ENCODE measurements around the gene SYN1. TPM values are rescaled to one million over a fixed set of nuclear protein-coding genes. Genes with fewer than 3 reads are reported as not detected.

The SYN1 gene
- total RNA-seq, 1 experiment from 2014 or later, result 11.7 TPM

DNA sequence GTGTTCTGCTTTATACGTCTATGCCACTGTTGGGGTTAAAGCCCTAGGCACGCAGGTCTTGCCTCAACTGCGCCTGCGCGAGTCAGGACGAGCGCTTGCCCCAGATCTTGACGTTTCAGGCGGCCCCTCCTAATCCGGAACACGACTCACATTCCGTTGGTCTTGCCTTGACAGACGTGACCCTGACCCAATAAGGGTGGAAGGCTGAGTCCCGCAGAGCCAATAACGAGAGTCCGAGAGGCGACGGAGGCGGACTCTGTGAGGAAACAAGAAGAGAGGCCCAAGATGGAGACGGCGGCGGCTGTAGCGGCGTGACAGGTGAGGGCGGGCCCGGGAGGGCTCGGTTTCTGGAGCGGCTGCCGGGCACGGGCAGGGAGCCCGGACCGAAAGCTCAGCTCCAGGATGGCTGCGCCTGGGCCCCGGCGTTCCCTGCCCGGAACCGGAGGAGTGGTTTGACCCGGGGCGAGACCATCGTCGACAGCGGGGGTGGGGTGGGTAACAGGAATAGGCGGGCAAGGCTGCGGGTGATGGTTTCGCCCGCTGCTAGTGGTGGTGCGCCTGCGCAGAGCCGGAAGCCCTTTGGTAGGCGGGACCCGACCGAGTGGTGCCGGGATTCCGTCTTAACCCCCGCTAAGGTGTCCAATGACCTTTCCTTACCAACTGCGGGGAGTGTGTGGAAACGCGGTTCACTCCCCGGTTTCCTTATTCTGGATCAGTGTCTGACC, 58.6 kb downstream of the SYN1 start, which contains the start of gene ARAF:
TSS of gene ARAF (plus strand) at position 272 of the 725 bp plus-strand sequence. CDS start 1,763 bp downstream, outside the sequence.
- Histone ChIP-seq H4K20me1 (ENCODE audit: control insufficient read depth, insufficient read depth, insufficient read length) (no peaks in the 10 kb centered on the region), H4K8ac (replicated peaks; ENCODE audit: insufficient read length, low read depth, low read length) (no peak within 1 kb of the TSS), H2AFZ (ENCODE audit: low read length) (no peak within 1 kb of the TSS), H2BK12ac (ENCODE audit: insufficient read length, low read depth, low read length) (no peak within 1 kb of the TSS), H3K18ac (ENCODE audit: insufficient read length, low read depth, low read length) (peak within 1 kb of the TSS; percentile 88), H3K27me3 (ENCODE audit: insufficient read depth, low read length) (no peaks in the 10 kb centered on the region), H2BK15ac (ENCODE audit: low read depth, low read length) (no peak within 1 kb of the TSS), H3K14ac (ENCODE audit: insufficient read depth, low read length) (peak within 1 kb of the TSS; percentile 82; the same call in 1 of the 2 replicates), H3T11ph (ENCODE audit: low read length) (no peak within 1 kb of the TSS), H3K79me1 (ENCODE audit: insufficient read depth, low read depth, low read length, poor library complexity, severe bottlenecking) (no peaks in the 10 kb centered on the region), H3K9ac (ENCODE audit: extremely low read depth, insufficient read length, low read length) (peak within 1 kb of the TSS; percentile 50), H3K79me2 (ENCODE audit: insufficient read depth, low read length) (no peaks in the 10 kb centered on the region), H4K91ac (ENCODE audit: insufficient read length, low read depth, low read length) (no peak within 1 kb of the TSS), H3K4me1 (ENCODE audit: insufficient read depth, low read length) (no peaks in the 10 kb centered on the region), H4K5ac (ENCODE audit: insufficient read length, low read depth, low read length) (no peak within 1 kb of the TSS), H3K9me3 (ENCODE audit: control insufficient read depth, low read depth, low read length) (no peaks in the 10 kb centered on the region), H3K27ac (ENCODE audit: insufficient read length, low read depth, low read length) (no peak within 1 kb of the TSS), H2BK5ac (ENCODE audit: insufficient read length, low read length) (no peak within 1 kb of the TSS), H2BK120ac (ENCODE audit: low read depth, low read length, poor library complexity, severe bottlenecking) (no peak within 1 kb of the TSS), H3K56ac (ENCODE audit: insufficient read length, low read depth, low read length) (no peak within 1 kb of the TSS), H2AK5ac (ENCODE audit: insufficient read length, low read length) (no peak within 1 kb of the TSS), H2BK20ac (ENCODE audit: low read depth, low read length, poor library complexity, severe bottlenecking) (no peak within 1 kb of the TSS), H3K23ac (ENCODE audit: insufficient read length, low read depth, low read length) (no peak within 1 kb of the TSS), H3K4me2 (ENCODE audit: insufficient read depth, insufficient read length, low read length) (peak within 1 kb of the TSS; percentile 68), H3K4ac (ENCODE audit: low read depth, low read length) (no peak within 1 kb of the TSS), H3K23me2 (ENCODE audit: insufficient read length, low read depth, low read length, poor library complexity, severe bottlenecking) (no peaks in the 10 kb centered on the region)
- Mint-ChIP-seq H3K36me3 (ENCODE audit: insufficient read depth in 1 of 3, low read depth in 3 of 3) (peaks cover 20 to 30% (median 30%) of the 10 kb centered on the region in 3 experiments), H3K27me3 (ENCODE audit: low read depth) (no peaks in the 10 kb centered on the region), H3K4me1 (peaks cover 15 to 27% of the 10 kb centered on the region in 2 experiments), H3K27ac (peak within 1 kb of the TSS; percentile 93 to 98 (median 95)), H3K9me3 (peaks cover 58 to 81% of the 10 kb centered on the region in 2 experiments), H3K4me3 (peak within 1 kb of the TSS; percentile 86 to 89)
- no CpG with 5 or more reads among the region's 59 CpGs for WGBS (ENCODE audit: extremely low coverage, insufficient read length, low lambda C conversion rate)
- peak; percentile 98 for DNase-seq
- TF ChIP-seq, protein P1, sequence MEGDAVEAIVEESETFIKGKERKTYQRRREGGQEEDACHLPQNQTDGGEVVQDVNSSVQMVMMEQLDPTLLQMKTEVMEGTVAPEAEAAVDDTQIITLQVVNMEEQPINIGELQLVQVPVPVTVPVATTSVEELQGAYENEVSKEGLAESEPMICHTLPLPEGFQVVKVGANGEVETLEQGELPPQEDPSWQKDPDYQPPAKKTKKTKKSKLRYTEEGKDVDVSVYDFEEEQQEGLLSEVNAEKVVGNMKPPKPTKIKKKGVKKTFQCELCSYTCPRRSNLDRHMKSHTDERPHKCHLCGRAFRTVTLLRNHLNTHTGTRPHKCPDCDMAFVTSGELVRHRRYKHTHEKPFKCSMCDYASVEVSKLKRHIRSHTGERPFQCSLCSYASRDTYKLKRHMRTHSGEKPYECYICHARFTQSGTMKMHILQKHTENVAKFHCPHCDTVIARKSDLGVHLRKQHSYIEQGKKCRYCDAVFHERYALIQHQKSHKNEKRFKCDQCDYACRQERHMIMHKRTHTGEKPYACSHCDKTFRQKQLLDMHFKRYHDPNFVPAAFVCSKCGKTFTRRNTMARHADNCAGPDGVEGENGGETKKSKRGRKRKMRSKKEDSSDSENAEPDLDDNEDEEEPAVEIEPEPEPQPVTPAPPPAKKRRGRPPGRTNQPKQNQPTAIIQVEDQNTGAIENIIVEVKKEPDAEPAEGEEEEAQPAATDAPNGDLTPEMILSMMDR (conservative IDR thresholded peaks at IDR 0.05), result no peak
